Breast epithelium (tissue), 3 donors: ENCODE measurements around the gene ANKRD10.

Experiments used
- CTCF ChIP-seq, 3 donors: fragments of 450-650 bp; IDR thresholded peaks; one replicate each; pipeline ENCODE4 v1.5.1; 2016 to 2017; ENCODE audit warnings: antibody characterized with exemption in 3 of 3, mild to moderate bottlenecking in 3 of 3, moderate library complexity in 3 of 3
- POLR2A ChIP-seq: fragments of 450-650 bp; IDR thresholded peaks from one replicate; pipeline ENCODE4 v1.6.1; 2016; ENCODE audit warnings: antibody characterized with exemption, mild to moderate bottlenecking, moderate library complexity
- POLR2AphosphoS5 ChIP-seq, 3 donors: sonication (generic); formaldehyde crosslinking; IDR thresholded peaks; one replicate each; pipeline ENCODE4 v1.6.1; 2017; ENCODE audit warnings: antibody characterized with exemption in 3 of 3

- TF ChIP-seq CTCF (IDR thresholded peaks at IDR 0.05), result no peak
- no peak for TF ChIP-seq POLR2A
- TF ChIP-seq POLR2AphosphoS5 (IDR thresholded peaks at IDR 0.05), result no peak
Observed at GRCh38 chr13:110841406-110841805, 73.5 kb downstream of the ANKRD10 start.
